ENCODE measurements around the gene MYOM1. TPM values are rescaled to one million over a fixed set of nuclear protein-coding genes. Genes with fewer than 3 reads are reported as not detected.
"Not testable (repeated sequence)": the region's sequence is repeated elsewhere in the genome, so short reads cannot be mapped to it uniquely, and the experiment has no call there.

MYOM1 gene
- total RNA-seq, 1 donor from 2014 or later, result 19.9 TPM

GRCh38 chr18:3198260-3198860, 21.4 kb downstream of the MYOM1 start:
- DNase-seq (ENCODE audit: low spot score); ATAC-seq; intact Hi-C loops (cut with DNase I): not testable (repeated sequence)

- DNase-seq (ENCODE audit: low spot score) (no peak), ATAC-seq (no peak)
- intact Hi-C loops (cut with DNase I), result no loop called here
Observed at GRCh38 chr18:3194947-3195612, 24.7 kb downstream of the MYOM1 start.

GRCh38 chr18:3193331-3193730, 26.4 kb downstream of the MYOM1 start:
- DNase-seq (ENCODE audit: low spot score), result no peak
- ATAC-seq, result no peak
- intact Hi-C loops (cut with DNase I), result no loop called here

- intact Hi-C loops (cut with DNase I), result no loop called here
- no peak for ATAC-seq
- no peak for DNase-seq (ENCODE audit: low spot score)
Observed at GRCh38 chr18:3192752-3193151, 27.0 kb downstream of the MYOM1 start.

- ATAC-seq (no peak), DNase-seq (ENCODE audit: low spot score) (no peak)
- intact Hi-C loops (cut with DNase I), result no loop called here
Observed at GRCh38 chr18:3192286-3192685, 27.5 kb downstream of the MYOM1 start.

GRCh38 chr18:3190610-3191009, 29.2 kb downstream of the MYOM1 start:
- ATAC-seq (no peak), DNase-seq (ENCODE audit: low spot score) (no peak)
- intact Hi-C loops (cut with DNase I), result no loop called here

GRCh38 chr18:3189884-3190283, 29.9 kb downstream of the MYOM1 start:
- intact Hi-C loops (cut with DNase I), result no loop called here
- ATAC-seq (no peak), DNase-seq (ENCODE audit: low spot score) (no peak)

GRCh38 chr18:3186678-3187658, 32.8 kb downstream of the MYOM1 start:
- intact Hi-C loops (cut with DNase I), result no loop called here
- no peak for DNase-seq (ENCODE audit: low spot score)
- no peak for ATAC-seq

- intact Hi-C loops (cut with DNase I), result no loop called here
- DNase-seq (ENCODE audit: low spot score) (no peak), ATAC-seq (no peak)
Observed at GRCh38 chr18:3184275-3184963, 35.3 kb downstream of the MYOM1 start.

GRCh38 chr18:3183103-3183717, 36.6 kb downstream of the MYOM1 start:
- ATAC-seq, result no peak
- no peak for DNase-seq (ENCODE audit: low spot score)
- intact Hi-C loops (cut with DNase I), result no loop called here

- intact Hi-C loops (cut with DNase I), result no loop called here
- ATAC-seq (no peak), DNase-seq (ENCODE audit: low spot score) (no peak)
Observed at GRCh38 chr18:3180325-3180724, 39.4 kb downstream of the MYOM1 start.

- DNase-seq (ENCODE audit: low spot score) (no peak), ATAC-seq (no peak)
- intact Hi-C loops (cut with DNase I), result no loop called here
Observed at GRCh38 chr18:3179430-3180089, 40.2 kb downstream of the MYOM1 start.

- DNase-seq (ENCODE audit: low spot score) (peak; percentile 71), ATAC-seq (peak; percentile 86)
- intact Hi-C loops (cut with DNase I), result no loop called here
Observed at GRCh38 chr18:3177902-3178687, 41.7 kb downstream of the MYOM1 start.

- no peak for DNase-seq (ENCODE audit: low spot score)
- intact Hi-C loops (cut with DNase I), result no loop called here
- ATAC-seq, result no peak
Observed at GRCh38 chr18:3175195-3175758, 44.5 kb downstream of the MYOM1 start.

GRCh38 chr18:3172097-3172496, 47.7 kb downstream of the MYOM1 start:
- DNase-seq (ENCODE audit: low spot score), result no peak
- intact Hi-C loops (cut with DNase I), result no loop called here
- no peak for ATAC-seq

- intact Hi-C loops (cut with DNase I), result no loop called here
- DNase-seq (ENCODE audit: low spot score), result no peak
- no peak for ATAC-seq
Observed at GRCh38 chr18:3171631-3172030, 48.1 kb downstream of the MYOM1 start.

GRCh38 chr18:3170441-3171161, 49.2 kb downstream of the MYOM1 start:
- DNase-seq (ENCODE audit: low spot score) (no peak), ATAC-seq (no peak)
- intact Hi-C loops (cut with DNase I), result no loop called here
